ENCODE measurements around the gene FKBP11. TPM values are rescaled to one million over a fixed set of nuclear protein-coding genes. Genes with fewer than 3 reads are reported as not detected.

Gene FKBP11
- total RNA-seq, 1 donor from 2014 or later, result 34.6 TPM

GRCh38 chr12:48956279-48957140, 31.2 kb upstream of the FKBP11 start:
- peak; percentile 85 for DNase-seq (ENCODE audit: low spot score)

GRCh38 chr12:48954841-48955501, 29.7 kb upstream of the FKBP11 start:
- no peak for DNase-seq (ENCODE audit: low spot score)

GRCh38 chr12:48954061-48954460, 28.8 kb upstream of the FKBP11 start:
- DNase-seq (ENCODE audit: low spot score), result no peak

GRCh38 chr12:48952691-48953090, 27.4 kb upstream of the FKBP11 start:
- DNase-seq (ENCODE audit: low spot score), result no peak

- DNase-seq (ENCODE audit: low spot score), result no peak
These were observed 22.4 kb upstream of the FKBP11 start for GRCh38 chr12:48947727-48948126.

- DNase-seq (ENCODE audit: low spot score), result no peak
These were observed 21.7 kb upstream of the FKBP11 start for GRCh38 chr12:48946943-48947342.

- DNase-seq (ENCODE audit: low spot score), result no peak
These were observed 20.9 kb upstream of the FKBP11 start for GRCh38 chr12:48946205-48946604.

- DNase-seq (ENCODE audit: low spot score), result no peak
These were observed 17.9 kb upstream of the FKBP11 start for GRCh38 chr12:48943221-48943620.

- no peak for DNase-seq (ENCODE audit: low spot score)
These were observed 14.9 kb upstream of the FKBP11 start for GRCh38 chr12:48940181-48940580.

GRCh38 chr12:48938805-48939204, 13.5 kb upstream of the FKBP11 start:
- no peak for DNase-seq (ENCODE audit: low spot score)

GRCh38 chr12:48937170-48937569, 11.9 kb upstream of the FKBP11 start:
- DNase-seq (ENCODE audit: low spot score), result no peak

- DNase-seq (ENCODE audit: low spot score), result peak; percentile 73
These were observed 11.2 kb upstream of the FKBP11 start for GRCh38 chr12:48936379-48936979.

- DNase-seq (ENCODE audit: low spot score), result no peak
These were observed 9.0 kb upstream of the FKBP11 start for GRCh38 chr12:48934312-48934706.

GRCh38 chr12:48933664-48934311, 8.5 kb upstream of the FKBP11 start:
- no peak for DNase-seq (ENCODE audit: low spot score)

- DNase-seq (ENCODE audit: low spot score), result no peak
These were observed 7.6 kb upstream of the FKBP11 start for GRCh38 chr12:48932878-48933277.

- no peak for DNase-seq (ENCODE audit: low spot score)
These were observed 5.2 kb upstream of the FKBP11 start for GRCh38 chr12:48930475-48930874.

- no peak for DNase-seq (ENCODE audit: low spot score)
These were observed 4.3 kb upstream of the FKBP11 start for GRCh38 chr12:48929551-48929950.

GRCh38 chr12:48927261-48927660, 2.0 kb upstream of the FKBP11 start:
- DNase-seq (ENCODE audit: low spot score), result no peak

- DNase-seq (ENCODE audit: low spot score), result no peak
These were observed 532 bp downstream of the FKBP11 start for GRCh38 chr12:48924617-48925303.

- DNase-seq (ENCODE audit: low spot score), result no peak
These were observed 2.2 kb downstream of the FKBP11 start for GRCh38 chr12:48923117-48923516.

GRCh38 chr12:48917857-48918537, 7.3 kb downstream of the FKBP11 start:
- no peak for DNase-seq (ENCODE audit: low spot score)
